NB4 (cell line): ENCODE results near the gene HYI.

ENCODE experiments used
- DNase-seq: peaks from one replicate; pipeline ENCODE4 v3.0.0; 2010; ENCODE audit warnings: low read depth
- H3K4me3 ChIP-seq: one replicate; pipeline ENCODE4 v1.5.1; 2011; ENCODE audit warnings: mild to moderate bottlenecking, low read depth, low read length, moderate library complexity
- MYC ChIP-seq: IDR thresholded peaks from 2 replicates; pipeline ENCODE4 v1.6.1; 2011; ENCODE audit warnings: low read depth, low read length
- POLR2A ChIP-seq: IDR thresholded peaks from 2 replicates; pipeline ENCODE4 v1.6.1; 2011; ENCODE audit warnings: mild to moderate bottlenecking; ENCODE audit not compliant: insufficient read length; ENCODE audit errors: extremely low read depth
- TF ChIP-seq, protein P1 (sequence below): IDR thresholded peaks from one replicate; pipeline ENCODE4 v1.5.1; 2012; ENCODE audit warnings: low read depth, low read length
- TF ChIP-seq, protein P2 (sequence below): IDR thresholded peaks from 2 replicates; pipeline ENCODE4 v1.6.1; 2011; ENCODE audit warnings: low read depth, low read length

Gene HYI

DNA sequence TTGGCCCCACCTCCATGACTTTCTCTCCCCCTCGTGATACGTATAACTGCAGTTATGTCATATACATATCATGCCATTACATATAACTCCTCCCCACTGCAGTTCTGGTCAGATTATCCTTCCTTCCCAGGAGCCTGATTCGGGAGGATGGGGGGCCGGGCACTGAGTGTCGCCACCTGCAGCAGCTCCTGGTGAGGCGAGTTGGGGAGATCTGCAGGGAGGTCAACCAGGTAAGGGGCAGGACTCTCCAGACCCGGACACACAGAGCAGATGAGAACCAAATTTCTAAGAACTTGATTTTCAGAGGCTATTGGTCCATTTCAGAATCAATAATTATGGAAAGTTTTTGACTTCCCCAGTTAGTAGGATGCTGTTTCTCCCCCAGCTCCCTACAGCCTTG is 19.5 kb downstream of the HYI start:
- no peak overlapping the region for H3K4me3 ChIP-seq
- TF ChIP-seq MYC (no peak), POLR2A (no peak)
- TF ChIP-seq, protein P1, sequence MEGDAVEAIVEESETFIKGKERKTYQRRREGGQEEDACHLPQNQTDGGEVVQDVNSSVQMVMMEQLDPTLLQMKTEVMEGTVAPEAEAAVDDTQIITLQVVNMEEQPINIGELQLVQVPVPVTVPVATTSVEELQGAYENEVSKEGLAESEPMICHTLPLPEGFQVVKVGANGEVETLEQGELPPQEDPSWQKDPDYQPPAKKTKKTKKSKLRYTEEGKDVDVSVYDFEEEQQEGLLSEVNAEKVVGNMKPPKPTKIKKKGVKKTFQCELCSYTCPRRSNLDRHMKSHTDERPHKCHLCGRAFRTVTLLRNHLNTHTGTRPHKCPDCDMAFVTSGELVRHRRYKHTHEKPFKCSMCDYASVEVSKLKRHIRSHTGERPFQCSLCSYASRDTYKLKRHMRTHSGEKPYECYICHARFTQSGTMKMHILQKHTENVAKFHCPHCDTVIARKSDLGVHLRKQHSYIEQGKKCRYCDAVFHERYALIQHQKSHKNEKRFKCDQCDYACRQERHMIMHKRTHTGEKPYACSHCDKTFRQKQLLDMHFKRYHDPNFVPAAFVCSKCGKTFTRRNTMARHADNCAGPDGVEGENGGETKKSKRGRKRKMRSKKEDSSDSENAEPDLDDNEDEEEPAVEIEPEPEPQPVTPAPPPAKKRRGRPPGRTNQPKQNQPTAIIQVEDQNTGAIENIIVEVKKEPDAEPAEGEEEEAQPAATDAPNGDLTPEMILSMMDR: no peak
- TF ChIP-seq, protein P2, sequence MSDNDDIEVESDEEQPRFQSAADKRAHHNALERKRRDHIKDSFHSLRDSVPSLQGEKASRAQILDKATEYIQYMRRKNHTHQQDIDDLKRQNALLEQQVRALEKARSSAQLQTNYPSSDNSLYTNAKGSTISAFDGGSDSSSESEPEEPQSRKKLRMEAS: no peak
- no peak for DNase-seq

DNA sequence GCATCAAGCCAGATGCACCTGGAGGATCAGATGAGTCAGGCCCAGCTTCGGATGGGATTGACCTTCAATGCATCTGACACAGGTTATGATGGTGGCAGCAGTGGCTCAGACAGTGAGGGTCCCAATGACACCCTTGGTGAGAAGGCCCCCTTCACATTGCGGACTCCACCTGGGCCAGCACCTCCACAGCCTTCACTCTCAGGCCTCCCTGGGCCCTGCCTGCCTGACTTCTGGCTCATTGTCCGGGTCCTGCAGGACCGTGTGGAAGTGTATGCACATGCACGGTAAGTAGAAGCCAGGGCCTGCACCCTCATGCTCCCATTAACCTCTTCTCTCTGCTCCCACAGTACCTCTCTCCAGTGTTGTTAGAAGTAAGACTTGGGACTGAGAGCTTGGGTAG is 20.8 kb downstream of the HYI start:
- TF ChIP-seq POLR2A (no peak), MYC (no peak)
- TF ChIP-seq, protein P1: no peak
- TF ChIP-seq, protein P2: no peak
- no peak overlapping the region for H3K4me3 ChIP-seq
- no peak for DNase-seq

DNA sequence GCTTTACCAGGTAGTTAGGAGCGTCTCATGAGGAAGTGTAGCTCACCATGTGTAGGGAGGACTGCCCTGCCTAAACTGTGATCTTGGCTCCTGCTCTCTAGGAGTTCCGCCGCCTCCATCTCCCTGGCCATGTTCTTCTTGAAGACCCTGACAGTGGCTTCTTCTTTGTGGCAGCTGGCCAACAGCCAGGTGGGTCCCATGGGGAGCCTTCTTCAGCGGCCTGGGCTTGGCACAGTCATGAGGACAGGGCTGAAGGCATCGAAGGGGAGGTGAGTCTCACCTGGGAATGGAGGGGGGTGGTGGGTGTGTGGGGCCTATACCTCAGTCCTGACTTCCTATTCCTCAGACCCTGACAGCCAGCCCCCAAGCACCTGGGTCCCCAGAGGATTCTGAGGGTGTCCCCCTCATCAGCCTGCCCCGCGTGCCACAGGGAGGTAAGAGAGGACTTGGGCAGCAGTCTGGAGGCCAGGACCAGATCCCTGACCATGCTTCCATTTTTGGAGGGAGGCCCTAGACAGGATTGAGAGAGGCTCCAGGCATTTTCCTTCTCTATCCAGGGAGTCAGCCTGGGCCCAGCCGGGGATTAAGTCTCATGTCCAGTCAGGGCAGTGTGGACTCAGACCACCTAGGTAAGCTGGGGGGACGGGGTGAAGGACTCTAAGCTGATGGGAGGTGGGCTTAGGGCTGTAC is 21.4 kb downstream of the HYI start:
- H3K4me3 ChIP-seq: no peak overlapping the region
- TF ChIP-seq MYC (no peak), POLR2A (no peak)
- TF ChIP-seq, protein P2: no peak
- TF ChIP-seq, protein P1: no peak
- DNase-seq: no peak

DNA sequence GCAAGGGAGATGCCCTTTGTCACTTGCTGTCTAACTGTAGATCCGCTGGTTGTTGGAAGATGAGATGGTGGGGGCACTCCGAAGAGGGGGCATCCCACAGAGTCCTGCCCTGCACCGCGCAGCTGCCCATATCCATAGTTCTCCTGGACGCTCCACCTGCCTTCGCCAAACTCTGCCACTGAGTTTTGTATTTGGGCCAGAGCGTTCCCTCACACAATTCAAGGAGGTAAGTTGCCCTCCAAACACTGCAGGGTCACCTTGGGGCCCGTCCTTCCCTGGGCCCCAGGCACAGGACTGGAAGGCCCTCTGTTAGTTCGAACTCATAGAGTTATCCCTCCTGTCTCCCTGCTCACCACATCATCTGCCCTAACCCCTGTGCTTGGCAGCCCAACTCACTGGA is 22.1 kb downstream of the HYI start:
- no peak for DNase-seq
- no peak overlapping the region for H3K4me3 ChIP-seq
- TF ChIP-seq, protein P2: no peak
- TF ChIP-seq, protein P1: no peak
- no peak for TF ChIP-seq MYC

DNA sequence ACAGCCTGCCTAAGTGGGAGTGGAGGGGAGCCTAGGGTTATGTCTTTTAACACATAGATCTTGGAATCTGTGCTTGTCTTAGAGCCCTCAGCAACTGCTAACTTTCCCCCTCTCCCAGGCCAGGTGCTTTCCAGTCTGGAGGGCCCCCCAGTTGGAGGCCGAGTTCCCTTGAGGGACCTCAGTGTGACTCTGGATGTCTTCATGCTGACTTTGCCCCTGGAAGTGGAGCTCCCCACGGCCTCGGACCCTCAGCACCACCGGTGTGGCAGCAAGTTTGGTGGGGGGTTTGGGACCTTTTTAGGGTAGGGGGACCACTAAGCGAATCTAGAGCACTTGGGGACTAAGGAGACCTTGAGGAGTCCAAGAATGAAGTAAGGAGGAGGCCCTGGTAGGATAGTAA is 22.9 kb downstream of the HYI start:
- TF ChIP-seq, protein P2: no peak
- TF ChIP-seq, protein P1: no peak
- TF ChIP-seq MYC (no peak), POLR2A (no peak)
- no peak overlapping the region for H3K4me3 ChIP-seq
- DNase-seq: no peak
